GM12891 (cell line): ENCODE data around the gene POU5F2.

Source experiments
- POLR2A ChIP-seq: IDR thresholded peaks from 2 replicates; pipeline ENCODE4 v1.6.1; 2011; ENCODE audit warnings: low read depth, low read length, control low read depth
- TAF1 ChIP-seq: IDR thresholded peaks from 2 replicates; pipeline ENCODE4 v1.6.1; 2011; ENCODE audit warnings: low read depth, low read length, control low read depth

DNA sequence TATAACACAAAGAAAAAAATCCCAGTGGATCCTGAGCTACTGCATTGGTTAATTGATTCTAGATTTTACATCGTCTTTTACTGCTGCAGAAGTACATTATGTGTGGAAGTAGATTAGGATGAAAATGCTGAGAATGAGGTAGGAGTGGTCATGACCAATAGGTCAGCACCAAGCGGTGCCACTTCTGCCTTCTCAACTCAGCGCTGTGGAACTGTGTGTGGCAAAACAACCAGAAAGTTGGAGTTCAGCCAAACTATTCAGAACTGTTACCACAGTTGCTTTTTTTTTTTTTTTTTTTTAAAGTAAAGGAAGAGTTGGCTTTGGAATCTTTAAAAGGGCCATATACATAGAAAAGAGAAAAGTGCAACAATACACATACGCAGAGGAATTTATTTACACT is 24.2 kb downstream of the POU5F2 start:
- TF ChIP-seq POLR2A: no peak
- TF ChIP-seq TAF1: no peak
